GM12891 (cell line): ENCODE results near the gene MYCBP.
A peak's percentile ranks its signal among the peaks of the same experiment; 100 is the strongest.
"Not testable (repeated sequence)": the region's sequence is repeated elsewhere in the genome, so short reads cannot be mapped to it uniquely, and the experiment has no call there.

Experiments used
- DNase-seq: peaks from one replicate; pipeline ENCODE4 v3.0.0; 2011; ENCODE audit warnings: low spot score; ENCODE audit not compliant: insufficient read length
- FAIRE-seq: peaks from 2 replicates; lab custom pipeline; 2011; peaks lifted over from hg19 to GRCh38; lab: Jason Lieb, UNC
- PAX5 ChIP-seq: IDR thresholded peaks from 2 replicates; pipeline ENCODE4 v1.6.1; 2011; ENCODE audit warnings: low read length, moderate library complexity, mild to moderate bottlenecking; ENCODE audit not compliant: insufficient read depth, severe bottlenecking
- POLR2A ChIP-seq: IDR thresholded peaks from 2 replicates; pipeline ENCODE4 v1.6.1; 2011; ENCODE audit warnings: low read depth, low read length, control low read depth
- POLR2AphosphoS5 ChIP-seq: IDR thresholded peaks from 2 replicates; pipeline ENCODE4 v1.6.1; 2011; ENCODE audit warnings: low read depth, low read length, control low read depth
- POU2F2 ChIP-seq: IDR thresholded peaks from 2 replicates; pipeline ENCODE4 v1.6.1; 2011; ENCODE audit warnings: low read depth, mild to moderate bottlenecking, control low read depth, low read length, moderate library complexity
- SPI1 ChIP-seq: IDR thresholded peaks from 2 replicates; pipeline ENCODE4 v1.6.1; 2011; ENCODE audit warnings: low read depth, low read length, control low read depth
- TAF1 ChIP-seq: IDR thresholded peaks from 2 replicates; pipeline ENCODE4 v1.6.1; 2011; ENCODE audit warnings: low read depth, low read length, control low read depth

Gene MYCBP

GRCh38 chr1:38839363-38839762 is 33.8 kb downstream of the MYCBP start:
- no peak for DNase-seq
- no peak for FAIRE-seq
- TF ChIP-seq POU2F2 (no peak), TAF1 (no peak)

GRCh38 chr1:38836316-38836715 is 36.8 kb downstream of the MYCBP start:
- not testable (repeated sequence) for FAIRE-seq, DNase-seq

- DNase-seq (peak; percentile 52), FAIRE-seq (peak; percentile 97)
- no peak for TF ChIP-seq SPI1
- no peak for TF ChIP-seq POLR2AphosphoS5
- no peak for TF ChIP-seq PAX5
- TF ChIP-seq TAF1 = no peak
- no peak for TF ChIP-seq POU2F2
- TF ChIP-seq POLR2A = no peak
Measured at GRCh38 chr1:38834937-38835827, 38.0 kb downstream of the MYCBP start.

GRCh38 chr1:38834221-38834782 is 38.8 kb downstream of the MYCBP start:
- TF ChIP-seq TAF1 (no peak), POLR2AphosphoS5 (no peak), SPI1 (no peak), POLR2A (no peak)
- DNase-seq (no peak), FAIRE-seq (no peak)

- DNase-seq (no peak), FAIRE-seq (no peak)
- TF ChIP-seq POU2F2 = no peak
- no peak for TF ChIP-seq POLR2AphosphoS5
Measured at GRCh38 chr1:38833146-38833545, 40.0 kb downstream of the MYCBP start.

- no peak for FAIRE-seq
- TF ChIP-seq SPI1 (no peak), TAF1 (no peak)
Measured at GRCh38 chr1:38832370-38832734, 40.8 kb downstream of the MYCBP start.

GRCh38 chr1:38831731-38832369 is 41.3 kb downstream of the MYCBP start:
- FAIRE-seq = no peak

More at GRCh38 chr1:38832370-38832734, 40.8 kb downstream of the MYCBP start:
- no peak for DNase-seq

GRCh38 chr1:38829368-38829767 is 43.8 kb downstream of the MYCBP start:
- no peak for FAIRE-seq
- TF ChIP-seq PAX5 = no peak
- TF ChIP-seq POLR2A = no peak
- no peak for TF ChIP-seq TAF1
- no peak for TF ChIP-seq POLR2AphosphoS5
- TF ChIP-seq POU2F2 = no peak
- TF ChIP-seq SPI1 = no peak
- no peak for DNase-seq

More at GRCh38 chr1:38831731-38832369, 41.3 kb downstream of the MYCBP start:
- no peak for DNase-seq
- TF ChIP-seq PAX5 = no peak
- TF ChIP-seq TAF1 = no peak
- no peak for TF ChIP-seq POLR2AphosphoS5
- TF ChIP-seq SPI1 = no peak
- no peak for TF ChIP-seq POU2F2
- TF ChIP-seq POLR2A = no peak

GRCh38 chr1:38827318-38827717 is 45.8 kb downstream of the MYCBP start:
- FAIRE-seq (no peak), DNase-seq (no peak)

GRCh38 chr1:38826886-38827285 is 46.3 kb downstream of the MYCBP start:
- FAIRE-seq (no peak), DNase-seq (no peak)
- TF ChIP-seq POU2F2 (no peak), SPI1 (no peak), TAF1 (no peak), POLR2A (no peak), PAX5 (no peak), POLR2AphosphoS5 (no peak)

More at GRCh38 chr1:38827318-38827717, 45.8 kb downstream of the MYCBP start:
- TF ChIP-seq POLR2AphosphoS5 (no peak), POLR2A (no peak), TAF1 (no peak), POU2F2 (no peak), SPI1 (no peak), PAX5 (no peak)
